ENCODE measurements around the gene SLC66A2. TPM values are rescaled to one million over a fixed set of nuclear protein-coding genes. Genes with fewer than 3 reads are reported as not detected.

The SLC66A2 gene
- total and polyA plus RNA-seq, 2 of the 13 experiments (the other 11 are each of a cell fraction or from before 2014, with no cell fraction given) = 33.5 to 41.9 TPM

DNA sequence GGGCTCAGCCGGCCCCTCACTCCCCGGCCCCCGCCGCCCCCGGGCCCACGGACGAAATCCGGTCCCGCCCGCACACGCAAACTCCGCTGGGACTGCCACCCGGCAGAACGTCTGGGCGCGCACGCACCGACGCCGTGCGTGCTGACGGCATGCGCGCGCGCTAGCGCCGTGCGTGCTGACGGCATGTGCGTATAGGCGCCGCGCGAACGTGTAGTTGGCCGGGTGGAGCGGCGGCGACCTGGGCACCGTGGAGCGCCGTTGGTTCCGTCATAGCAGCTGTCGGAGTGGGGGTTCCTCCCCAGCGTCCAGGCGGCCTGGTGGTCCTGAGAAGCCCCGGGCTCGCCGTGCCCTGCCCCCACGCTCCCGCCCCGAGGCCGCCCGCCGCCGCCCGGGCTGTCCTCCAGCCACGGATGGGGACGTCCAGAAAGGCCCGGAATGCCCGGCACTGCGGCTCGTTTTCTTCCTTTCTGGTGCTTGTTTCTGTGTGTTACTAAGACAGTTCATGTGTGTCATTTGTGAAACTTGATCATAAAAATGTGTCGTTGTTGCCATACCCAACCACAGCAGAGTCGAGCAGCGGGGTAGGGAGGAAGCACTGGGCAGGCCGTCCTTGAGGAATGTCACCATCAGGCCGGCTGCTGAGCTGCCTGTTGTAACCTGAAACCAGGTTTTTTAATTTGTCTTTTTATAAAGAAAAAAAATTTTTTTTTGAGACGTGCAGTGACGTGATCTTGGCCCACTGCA is 37.2 kb upstream of the SLC66A2 start, which contains the start of gene TXNL4A (continued):
- TF ChIP-seq, protein P1, sequence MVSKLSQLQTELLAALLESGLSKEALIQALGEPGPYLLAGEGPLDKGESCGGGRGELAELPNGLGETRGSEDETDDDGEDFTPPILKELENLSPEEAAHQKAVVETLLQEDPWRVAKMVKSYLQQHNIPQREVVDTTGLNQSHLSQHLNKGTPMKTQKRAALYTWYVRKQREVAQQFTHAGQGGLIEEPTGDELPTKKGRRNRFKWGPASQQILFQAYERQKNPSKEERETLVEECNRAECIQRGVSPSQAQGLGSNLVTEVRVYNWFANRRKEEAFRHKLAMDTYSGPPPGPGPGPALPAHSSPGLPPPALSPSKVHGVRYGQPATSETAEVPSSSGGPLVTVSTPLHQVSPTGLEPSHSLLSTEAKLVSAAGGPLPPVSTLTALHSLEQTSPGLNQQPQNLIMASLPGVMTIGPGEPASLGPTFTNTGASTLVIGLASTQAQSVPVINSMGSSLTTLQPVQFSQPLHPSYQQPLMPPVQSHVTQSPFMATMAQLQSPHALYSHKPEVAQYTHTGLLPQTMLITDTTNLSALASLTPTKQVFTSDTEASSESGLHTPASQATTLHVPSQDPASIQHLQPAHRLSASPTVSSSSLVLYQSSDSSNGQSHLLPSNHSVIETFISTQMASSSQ (IDR thresholded peaks at IDR 0.05; ENCODE audit: low read depth) = no peak
- TF ChIP-seq, protein P1 (CRISPR knock-in tag; IDR thresholded peaks at IDR 0.05; ENCODE audit: borderline replicate concordance) = peak; percentile 68; the same call in 1 of the 2 replicates
- TF ChIP-seq POLR2G (IDR thresholded peaks at IDR 0.05; ENCODE audit: low read depth, low read length) (peak; percentile 88), HES4 (CRISPR knock-in tag; IDR thresholded peaks at IDR 0.05; ENCODE audit: borderline replicate concordance) (peak; percentile 46; the same call in 1 of the 2 replicates), MYC (CRISPR knock-in tag; IDR thresholded peaks at IDR 0.05; ENCODE audit: borderline replicate concordance) (peak; percentile 96), BCL6 (CRISPR knock-in tag; IDR thresholded peaks at IDR 0.05) (no peak), ZSCAN29 (CRISPR knock-in tag; conservative IDR thresholded peaks at IDR 0.05) (no peak), TBX2 (CRISPR knock-in tag; IDR thresholded peaks at IDR 0.05; ENCODE audit: borderline replicate concordance) (peak; percentile 87), PPARG (CRISPR knock-in tag; conservative IDR thresholded peaks at IDR 0.05) (no peak), ZNF775 (CRISPR knock-in tag; IDR thresholded peaks at IDR 0.05; ENCODE audit: borderline replicate concordance) (no peak), SNAI1 (CRISPR knock-in tag; IDR thresholded peaks at IDR 0.05; ENCODE audit: borderline replicate concordance) (peak; percentile 69; the same call in 1 of the 2 replicates), SUZ12 (IDR thresholded peaks at IDR 0.05; ENCODE audit: low read depth, low read length) (no peak), CCAR2 (optimal IDR thresholded peaks at IDR 0.05; ENCODE audit: low read depth, low read length) (no peak), ZNF644 (CRISPR knock-in tag; IDR thresholded peaks at IDR 0.05; ENCODE audit: low read depth) (no peak), HIVEP1 (CRISPR knock-in tag; IDR thresholded peaks at IDR 0.05) (peak; percentile 43), TOPORS (CRISPR knock-in tag; IDR thresholded peaks at IDR 0.05) (no peak), ZNF672 (CRISPR knock-in tag; IDR thresholded peaks at IDR 0.05) (0 out of 2 replicates have a peak, but pooled peaks have one; percentile 16)
- TF ChIP-seq, protein P2, sequence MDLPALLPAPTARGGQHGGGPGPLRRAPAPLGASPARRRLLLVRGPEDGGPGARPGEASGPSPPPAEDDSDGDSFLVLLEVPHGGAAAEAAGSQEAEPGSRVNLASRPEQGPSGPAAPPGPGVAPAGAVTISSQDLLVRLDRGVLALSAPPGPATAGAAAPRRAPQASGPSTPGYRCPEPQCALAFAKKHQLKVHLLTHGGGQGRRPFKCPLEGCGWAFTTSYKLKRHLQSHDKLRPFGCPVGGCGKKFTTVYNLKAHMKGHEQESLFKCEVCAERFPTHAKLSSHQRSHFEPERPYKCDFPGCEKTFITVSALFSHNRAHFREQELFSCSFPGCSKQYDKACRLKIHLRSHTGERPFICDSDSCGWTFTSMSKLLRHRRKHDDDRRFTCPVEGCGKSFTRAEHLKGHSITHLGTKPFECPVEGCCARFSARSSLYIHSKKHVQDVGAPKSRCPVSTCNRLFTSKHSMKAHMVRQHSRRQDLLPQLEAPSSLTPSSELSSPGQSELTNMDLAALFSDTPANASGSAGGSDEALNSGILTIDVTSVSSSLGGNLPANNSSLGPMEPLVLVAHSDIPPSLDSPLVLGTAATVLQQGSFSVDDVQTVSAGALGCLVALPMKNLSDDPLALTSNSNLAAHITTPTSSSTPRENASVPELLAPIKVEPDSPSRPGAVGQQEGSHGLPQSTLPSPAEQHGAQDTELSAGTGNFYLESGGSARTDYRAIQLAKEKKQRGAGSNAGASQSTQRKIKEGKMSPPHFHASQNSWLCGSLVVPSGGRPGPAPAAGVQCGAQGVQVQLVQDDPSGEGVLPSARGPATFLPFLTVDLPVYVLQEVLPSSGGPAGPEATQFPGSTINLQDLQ (CRISPR knock-in tag; IDR thresholded peaks at IDR 0.05) = no peak
- TF ChIP-seq, protein P3, sequence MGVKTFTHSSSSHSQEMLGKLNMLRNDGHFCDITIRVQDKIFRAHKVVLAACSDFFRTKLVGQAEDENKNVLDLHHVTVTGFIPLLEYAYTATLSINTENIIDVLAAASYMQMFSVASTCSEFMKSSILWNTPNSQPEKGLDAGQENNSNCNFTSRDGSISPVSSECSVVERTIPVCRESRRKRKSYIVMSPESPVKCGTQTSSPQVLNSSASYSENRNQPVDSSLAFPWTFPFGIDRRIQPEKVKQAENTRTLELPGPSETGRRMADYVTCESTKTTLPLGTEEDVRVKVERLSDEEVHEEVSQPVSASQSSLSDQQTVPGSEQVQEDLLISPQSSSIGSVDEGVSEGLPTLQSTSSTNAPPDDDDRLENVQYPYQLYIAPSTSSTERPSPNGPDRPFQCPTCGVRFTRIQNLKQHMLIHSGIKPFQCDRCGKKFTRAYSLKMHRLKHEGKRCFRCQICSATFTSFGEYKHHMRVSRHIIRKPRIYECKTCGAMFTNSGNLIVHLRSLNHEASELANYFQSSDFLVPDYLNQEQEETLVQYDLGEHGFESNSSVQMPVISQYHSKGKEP (CRISPR knock-in tag; IDR thresholded peaks at IDR 0.05) = no peak
- TF ChIP-seq, protein P4, sequence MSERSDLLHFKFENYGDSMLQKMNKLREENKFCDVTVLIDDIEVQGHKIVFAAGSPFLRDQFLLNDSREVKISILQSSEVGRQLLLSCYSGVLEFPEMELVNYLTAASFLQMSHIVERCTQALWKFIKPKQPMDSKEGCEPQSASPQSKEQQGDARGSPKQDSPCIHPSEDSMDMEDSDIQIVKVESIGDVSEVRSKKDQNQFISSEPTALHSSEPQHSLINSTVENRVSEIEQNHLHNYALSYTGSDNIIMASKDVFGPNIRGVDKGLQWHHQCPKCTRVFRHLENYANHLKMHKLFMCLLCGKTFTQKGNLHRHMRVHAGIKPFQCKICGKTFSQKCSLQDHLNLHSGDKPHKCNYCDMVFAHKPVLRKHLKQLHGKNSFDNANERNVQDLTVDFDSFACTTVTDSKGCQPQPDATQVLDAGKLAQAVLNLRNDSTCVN (CRISPR knock-in tag; IDR thresholded peaks at IDR 0.05; ENCODE audit: borderline replicate concordance) = peak; percentile 38; the same call in 1 of the 2 replicates
